Right lung (tissue), 5 donors: ENCODE results near the gene EXOC3L4. TPM values are rescaled to one million over a fixed set of nuclear protein-coding genes. Genes with fewer than 3 reads are reported as not detected.
A peak's percentile ranks its signal among the peaks of the same experiment; 100 is the strongest.

Source experiments
- DNase-seq, 2 donors: peaks; one replicate each; pipeline ENCODE4 v3.0.0-alpha.2; 2013
- polyA plus RNA-seq, 5 donors: library from polyadenylated mRNA; unstranded; fragments of 120-200 nt; gene quantifications; one replicate each; pipeline versions ENCODE4 v1.2.1 to v1.2.3, GENCODE V29; 2013; ENCODE audit warnings: inconsistent platforms in 1 of 5, low replicate concordance in 1 of 5; ENCODE audit not compliant: insufficient read length in 5 of 5, insufficient read depth in 1 of 5

The EXOC3L4 gene
- polyA plus RNA-seq, 5 donors = 2.2 to 5.2 (median 4.2) TPM

- DNase-seq = no peak
Measured at GRCh38 chr14:103070263-103070885, 24.2 kb upstream of the EXOC3L4 start.

GRCh38 chr14:103070971-103071542 is 23.5 kb upstream of the EXOC3L4 start:
- DNase-seq = no peak

- no peak for DNase-seq
Measured at GRCh38 chr14:103071544-103072251, 22.8 kb upstream of the EXOC3L4 start.

GRCh38 chr14:103072595-103073366 is 21.7 kb upstream of the EXOC3L4 start:
- DNase-seq = no peak

GRCh38 chr14:103073367-103073875 is 21.1 kb upstream of the EXOC3L4 start:
- DNase-seq = no peak

GRCh38 chr14:103073876-103074728 is 20.4 kb upstream of the EXOC3L4 start:
- DNase-seq = no peak

- DNase-seq = no peak
Measured at GRCh38 chr14:103074729-103075367, 19.7 kb upstream of the EXOC3L4 start.

- DNase-seq = peak in 1 of 2 donors; percentile 79
Measured at GRCh38 chr14:103078420-103078749, 16.1 kb upstream of the EXOC3L4 start.

- no peak for DNase-seq
Measured at GRCh38 chr14:103078860-103079587, 15.5 kb upstream of the EXOC3L4 start.

GRCh38 chr14:103081951-103082350 is 12.6 kb upstream of the EXOC3L4 start:
- DNase-seq = no peak

GRCh38 chr14:103084021-103084919 is 10.3 kb upstream of the EXOC3L4 start, which contains the start of gene LBHD2:
LBHD2 (plus strand) TSS chr14:103084210; CDS start chr14:103086013, 1,803 bp downstream.
- no peak for DNase-seq

- no peak for DNase-seq
Measured at GRCh38 chr14:103085106-103086091, 9.1 kb upstream of the EXOC3L4 start.

GRCh38 chr14:103086771-103087342 is 7.7 kb upstream of the EXOC3L4 start:
- no peak for DNase-seq

GRCh38 chr14:103087343-103087835 is 7.1 kb upstream of the EXOC3L4 start:
- no peak for DNase-seq

GRCh38 chr14:103088921-103089320 is 5.6 kb upstream of the EXOC3L4 start:
- no peak for DNase-seq

- DNase-seq = no peak
Measured at GRCh38 chr14:103089386-103090335, 4.9 kb upstream of the EXOC3L4 start.
